Neural cell (in vitro differentiated cells): ENCODE measurements around the gene PGM2L1. TPM values are rescaled to one million over a fixed set of nuclear protein-coding genes. Genes with fewer than 3 reads are reported as not detected.

ENCODE experiments used
- H2AFZ ChIP-seq: fragments of 200-600, 300-800 bp; sonication (generic), shearing (Covaris generic); 2 replicates; pipeline ENCODE4 v1.6.0; 2014; ENCODE audit warnings: low read depth, mild to moderate bottlenecking, antibody characterized with exemption, low read length, moderate library complexity
- H3F3A ChIP-seq: fragments of 200-600 bp; shearing (Covaris generic); 2 replicates; pipeline ENCODE4 v1.6.1; 2016; ENCODE audit warnings: mild to moderate bottlenecking, moderate library complexity, mixed read lengths, antibody characterized with exemption, low read length; ENCODE audit not compliant: insufficient read depth, poor library complexity, severe bottlenecking
- H3K27ac ChIP-seq: fragments of 200-600, 300-800 bp; sonication (generic), shearing (Covaris generic); 2 replicates; pipeline ENCODE4 v1.5.1; 2014; ENCODE audit warnings: mild to moderate bottlenecking, low read length, moderate library complexity
- H3K27me3 ChIP-seq: fragments of 300-800, 200-600 bp; sonication (generic), shearing (Covaris generic); 2 replicates; pipeline ENCODE4 v1.6.0; 2014; ENCODE audit warnings: mild to moderate bottlenecking, low read depth, low read length, moderate library complexity; ENCODE audit not compliant: insufficient read depth
- H3K36me3 ChIP-seq: fragments of 300-800, 200-600 bp; sonication (generic), shearing (Covaris generic); 2 replicates; pipeline ENCODE4 v1.5.1; 2014; ENCODE audit warnings: mild to moderate bottlenecking, antibody characterized with exemption, low read length, moderate library complexity; ENCODE audit not compliant: insufficient read depth
- H3K4me2 ChIP-seq: fragments of 300-800, 200-600 bp; sonication (generic), shearing (Covaris generic); 2 replicates; pipeline ENCODE4 v1.6.0; 2014; ENCODE audit warnings: mild to moderate bottlenecking, low read length
- H3K4me3 ChIP-seq: fragments of 300-800, 200-600 bp; sonication (generic), shearing (Covaris generic); 2 replicates; pipeline ENCODE4 v1.5.1; 2014; ENCODE audit warnings: mild to moderate bottlenecking, low read length, moderate library complexity
- H3K79me2 ChIP-seq: fragments of 200-600 bp; shearing (Covaris generic); replicated peaks from 2 replicates; pipeline ENCODE4 v1.6.0; 2014; ENCODE audit warnings: mild to moderate bottlenecking, low read length, moderate library complexity; ENCODE audit not compliant: insufficient read depth
- H3K9ac ChIP-seq: fragments of 300-800, 200-600 bp; sonication (generic), shearing (Covaris generic); 2 replicates; pipeline ENCODE4 v1.6.1; 2016; ENCODE audit warnings: mild to moderate bottlenecking, low read length, mixed read lengths
- H3K9me2 ChIP-seq: fragments of 200-600 bp; shearing (Covaris generic); 2 replicates; pipeline ENCODE4 v1.6.1; 2016; ENCODE audit warnings: mild to moderate bottlenecking, low read length, mixed read lengths; ENCODE audit not compliant: insufficient read depth
- H3K9me3 ChIP-seq: fragments of 200-600, 300-800 bp; sonication (generic), shearing (Covaris generic); 2 replicates; pipeline ENCODE4 v1.6.1; 2016; ENCODE audit warnings: mild to moderate bottlenecking, mixed run types, low read length, moderate library complexity, mixed read lengths
- H4K20me1 ChIP-seq: fragments of 200-600 bp; shearing (Covaris generic); 2 replicates; pipeline ENCODE4 v1.6.1; 2016; ENCODE audit warnings: mild to moderate bottlenecking, mixed run types; ENCODE audit not compliant: insufficient read depth
- CTCF ChIP-seq: fragments of 450-650 bp; IDR thresholded peaks from 2 replicates; pipeline ENCODE4 v1.5.1; 2014; ENCODE audit warnings: antibody characterized with exemption, mild to moderate bottlenecking, moderate library complexity; ENCODE audit not compliant: poor library complexity, severe bottlenecking
- EP300 ChIP-seq: fragments of 450-650 bp; conservative IDR thresholded peaks from 2 replicates; pipeline ENCODE4 v1.6.1; 2014; ENCODE audit warnings: antibody characterized with exemption, mild to moderate bottlenecking, moderate library complexity; ENCODE audit not compliant: poor library complexity, severe bottlenecking
- EZH2 ChIP-seq: fragments of 200-600, 300-800 bp; shearing (Covaris generic), sonication (generic); IDR thresholded peaks from 2 replicates; pipeline ENCODE4 v1.6.1; 2014; ENCODE audit warnings: antibody characterized with exemption, low read length, borderline replicate concordance, mild to moderate bottlenecking; ENCODE audit not compliant: insufficient read depth, poor library complexity, severe bottlenecking
- MXI1 ChIP-seq: fragments of 450-650 bp; conservative IDR thresholded peaks from 2 replicates; pipeline ENCODE4 v1.6.1; 2014; ENCODE audit warnings: antibody characterized with exemption, mild to moderate bottlenecking; ENCODE audit not compliant: poor library complexity, severe bottlenecking
- POLR2AphosphoS5 ChIP-seq: IDR thresholded peaks from 2 replicates; pipeline ENCODE4 v1.6.1; 2012
- RAD21 ChIP-seq: fragments of 450-650 bp; conservative IDR thresholded peaks from 2 replicates; pipeline ENCODE4 v1.6.1; 2014; ENCODE audit warnings: antibody characterized with exemption, mild to moderate bottlenecking, moderate library complexity
- REST ChIP-seq: IDR thresholded peaks from 2 replicates; pipeline ENCODE4 v1.6.1; 2012; ENCODE audit warnings: borderline replicate concordance
- SMC3 ChIP-seq: fragments of 450-650 bp; conservative IDR thresholded peaks from 2 replicates; pipeline ENCODE4 v1.6.1; 2014; ENCODE audit warnings: antibody characterized with exemption, mild to moderate bottlenecking, moderate library complexity; ENCODE audit not compliant: poor library complexity
- TAF1 ChIP-seq: IDR thresholded peaks from 2 replicates; pipeline ENCODE4 v1.6.1; 2012; ENCODE audit warnings: low read depth
- polyA plus RNA-seq: library from polyadenylated mRNA; depleted of rRNA; stranded (reverse); fragments of >200 nt; gene quantifications from 2 replicates; pipeline ENCODE4 v1.2.3, GENCODE V29; 2014

The PGM2L1 gene
- polyA plus RNA-seq, 1 donor from 2014 or later, result 95.0 TPM

- Histone ChIP-seq H3K4me3 (no peak overlapping the region), H3K79me2 (no peaks in the 10 kb centered on the region), H4K20me1 (no peaks in the 10 kb centered on the region), H3K9me3 (no peaks in the 10 kb centered on the region), H3F3A (no peaks in the 10 kb centered on the region), H3K9me2 (no peaks in the 10 kb centered on the region), H3K36me3 (peaks cover 4% of the 10 kb centered on the region), H3K4me2 (no peak overlapping the region), H3K9ac (no peak overlapping the region), H3K27me3 (no peaks in the 10 kb centered on the region), H2AFZ (no peak overlapping the region), H3K27ac (no peak overlapping the region)
- TF ChIP-seq REST, result no peak
- TF ChIP-seq EZH2, result no peak
- no peak for TF ChIP-seq CTCF
- TF ChIP-seq MXI1, result no peak
- TF ChIP-seq POLR2AphosphoS5, result no peak
- no peak for TF ChIP-seq EP300
- no peak for TF ChIP-seq TAF1
- TF ChIP-seq RAD21, result no peak
- TF ChIP-seq SMC3, result no peak
Observed at GRCh38 chr11:74373382-74373781, 24.9 kb downstream of the PGM2L1 start.

GRCh38 chr11:74371269-74372052 lies 26.8 kb downstream of the PGM2L1 start:
- H3K27ac ChIP-seq, result no peak overlapping the region
- no peaks in the 10 kb centered on the region for H4K20me1 ChIP-seq
- H3K9me2 ChIP-seq, result no peaks in the 10 kb centered on the region
- H3F3A ChIP-seq, result no peaks in the 10 kb centered on the region
- H2AFZ ChIP-seq, result no peak overlapping the region
- no peak overlapping the region for H3K4me3 ChIP-seq
- no peak for TF ChIP-seq CTCF
- TF ChIP-seq REST, result no peak
- TF ChIP-seq SMC3, result no peak
- TF ChIP-seq POLR2AphosphoS5, result no peak
- TF ChIP-seq EZH2, result no peak
- H3K9me3 ChIP-seq, result no peaks in the 10 kb centered on the region
- no peak overlapping the region for H3K9ac ChIP-seq
- peaks cover 18% of the 10 kb centered on the region for H3K36me3 ChIP-seq
- no peaks in the 10 kb centered on the region for H3K27me3 ChIP-seq
- no peaks in the 10 kb centered on the region for H3K79me2 ChIP-seq
- no peak overlapping the region for H3K4me2 ChIP-seq
